Peyer's patch (tissue), 4 donors: ENCODE results near the gene RSRC1. TPM values are rescaled to one million over a fixed set of nuclear protein-coding genes. Genes with fewer than 3 reads are reported as not detected.

Source experiments
- DNase-seq, 3 donors: peaks; one replicate each; pipeline ENCODE4 v3.0.0-alpha.2; 2017 to 2019
- H3K27ac ChIP-seq, 4 donors: fragments of 200-600 bp; sonication (generic); one replicate each; pipeline ENCODE4 v1.5.1; 2016 to 2019
- H3K27me3 ChIP-seq, 2 donors: fragments of 200-600 bp; sonication (generic); one replicate each; pipeline ENCODE4 v1.5.1; 2019
- H3K36me3 ChIP-seq, 3 donors: fragments of 200-600 bp; sonication (generic); one replicate each; pipeline ENCODE4 v1.5.1; 2016 to 2019
- H3K4me1 ChIP-seq, 4 donors: fragments of 200-600 bp; sonication (generic); one replicate each; pipeline ENCODE4 v1.5.1; 2016 to 2019
- H3K4me3 ChIP-seq, 4 donors: fragments of 200-600 bp; sonication (generic); 1 replicate in 3 of 4; 2 replicates in 1 of 4; pipeline ENCODE4 v1.5.1; 2016 to 2019; ENCODE audit warnings: mild to moderate bottlenecking in 1 of 4
- H3K9me3 ChIP-seq, 4 donors: fragments of 200-600 bp; sonication (generic); one replicate each; pipeline ENCODE4 v1.5.1; 2016 to 2019; ENCODE audit warnings: mild to moderate bottlenecking in 1 of 4
- CTCF ChIP-seq, 6 experiments: fragments of 450-650 bp in 4 of 6; fragments of 200-600 bp in 2 of 6; sonication (generic) in 1 of 6; IDR thresholded peaks; one replicate each; pipeline ENCODE4 v1.5.1; 2017 to 2019; ENCODE audit warnings: antibody characterized with exemption in 6 of 6, mild to moderate bottlenecking in 3 of 6, moderate library complexity in 1 of 6
- POLR2A ChIP-seq, 2 donors: fragments of 450-650 bp; IDR thresholded peaks; one replicate each; pipeline ENCODE4 v1.5.1; 2017; ENCODE audit warnings: antibody characterized with exemption in 2 of 2, mild to moderate bottlenecking in 2 of 2, moderate library complexity in 2 of 2
- total RNA-seq, 4 donors: library from RNA; depleted of rRNA; stranded (reverse); fragments of >200 nt; gene quantifications; one replicate each; pipeline ENCODE4 v1.1.0, GENCODE V29; 2016

Gene RSRC1
- total RNA-seq, 4 donors from 2014 or later: 12.4 to 152 (median 29.4) TPM

- no peaks in the 10 kb centered on the region for H3K36me3 ChIP-seq
- no peaks in the 10 kb centered on the region for H3K4me1 ChIP-seq
- no peaks in the 10 kb centered on the region for H3K9me3 ChIP-seq
- TF ChIP-seq CTCF (IDR thresholded peaks at IDR 0.05): no peak
- TF ChIP-seq POLR2A (IDR thresholded peaks at IDR 0.05): no peak
- H3K27ac ChIP-seq: no peak overlapping the region
- H3K4me3 ChIP-seq: no peak overlapping the region
- H3K27me3 ChIP-seq: no peaks in the 10 kb centered on the region
- DNase-seq: no peak
Observed at GRCh38 chr3:158167737-158168557, 58.1 kb downstream of the RSRC1 start.

- no peak for TF ChIP-seq POLR2A (IDR thresholded peaks at IDR 0.05)
- TF ChIP-seq CTCF (IDR thresholded peaks at IDR 0.05): no peak
Observed at GRCh38 chr3:158169091-158169491, 59.2 kb downstream of the RSRC1 start.

GRCh38 chr3:158181096-158181495, 71.2 kb downstream of the RSRC1 start:
- no peaks in the 10 kb centered on the region for H3K36me3 ChIP-seq
- no peaks in the 10 kb centered on the region for H3K4me1 ChIP-seq
- no peaks in the 10 kb centered on the region for H3K27me3 ChIP-seq
- no peak overlapping the region for H3K4me3 ChIP-seq
- TF ChIP-seq POLR2A (IDR thresholded peaks at IDR 0.05) (no peak), CTCF (IDR thresholded peaks at IDR 0.05) (no peak)
- no peaks in the 10 kb centered on the region for H3K9me3 ChIP-seq
- no peak overlapping the region for H3K27ac ChIP-seq
- no peak for DNase-seq

More at GRCh38 chr3:158169091-158169491, 59.2 kb downstream of the RSRC1 start:
- no peaks in the 10 kb centered on the region for H3K4me1 ChIP-seq
- H3K27ac ChIP-seq: no peak overlapping the region
- no peaks in the 10 kb centered on the region for H3K27me3 ChIP-seq
- no peak overlapping the region for H3K4me3 ChIP-seq
- no peak for DNase-seq
- no peaks in the 10 kb centered on the region for H3K36me3 ChIP-seq
- no peaks in the 10 kb centered on the region for H3K9me3 ChIP-seq

GRCh38 chr3:158185711-158186110, 75.8 kb downstream of the RSRC1 start:
- no peak for DNase-seq
- no peak for TF ChIP-seq CTCF (IDR thresholded peaks at IDR 0.05)
- no peak for TF ChIP-seq POLR2A (IDR thresholded peaks at IDR 0.05)
- Histone ChIP-seq H3K4me3 (no peak overlapping the region), H3K4me1 (no peaks in the 10 kb centered on the region), H3K9me3 (no peaks in the 10 kb centered on the region), H3K27ac (no peak overlapping the region), H3K27me3 (no peaks in the 10 kb centered on the region), H3K36me3 (no peaks in the 10 kb centered on the region)

- DNase-seq: no peak
- no peak for TF ChIP-seq POLR2A (IDR thresholded peaks at IDR 0.05)
- no peak for TF ChIP-seq CTCF (IDR thresholded peaks at IDR 0.05)
- H3K4me1 ChIP-seq: no peaks in the 10 kb centered on the region
Observed at GRCh38 chr3:158200955-158201354, 91.1 kb downstream of the RSRC1 start.

More at GRCh38 chr3:158200955-158201354, 91.1 kb downstream of the RSRC1 start:
- H3K4me3 ChIP-seq: no peak overlapping the region
- no peak overlapping the region for H3K27ac ChIP-seq
- peaks cover 0 to 16% (median 0%) of the 10 kb centered on the region in 4 donors for H3K9me3 ChIP-seq
- no peaks in the 10 kb centered on the region for H3K27me3 ChIP-seq
- no peaks in the 10 kb centered on the region for H3K36me3 ChIP-seq
